ENCODE data around the gene NUDT8.
"Not testable (repeated sequence)": the region's sequence is repeated elsewhere in the genome, so short reads cannot be mapped to it uniquely, and the experiment has no call there.

The NUDT8 gene

DNA sequence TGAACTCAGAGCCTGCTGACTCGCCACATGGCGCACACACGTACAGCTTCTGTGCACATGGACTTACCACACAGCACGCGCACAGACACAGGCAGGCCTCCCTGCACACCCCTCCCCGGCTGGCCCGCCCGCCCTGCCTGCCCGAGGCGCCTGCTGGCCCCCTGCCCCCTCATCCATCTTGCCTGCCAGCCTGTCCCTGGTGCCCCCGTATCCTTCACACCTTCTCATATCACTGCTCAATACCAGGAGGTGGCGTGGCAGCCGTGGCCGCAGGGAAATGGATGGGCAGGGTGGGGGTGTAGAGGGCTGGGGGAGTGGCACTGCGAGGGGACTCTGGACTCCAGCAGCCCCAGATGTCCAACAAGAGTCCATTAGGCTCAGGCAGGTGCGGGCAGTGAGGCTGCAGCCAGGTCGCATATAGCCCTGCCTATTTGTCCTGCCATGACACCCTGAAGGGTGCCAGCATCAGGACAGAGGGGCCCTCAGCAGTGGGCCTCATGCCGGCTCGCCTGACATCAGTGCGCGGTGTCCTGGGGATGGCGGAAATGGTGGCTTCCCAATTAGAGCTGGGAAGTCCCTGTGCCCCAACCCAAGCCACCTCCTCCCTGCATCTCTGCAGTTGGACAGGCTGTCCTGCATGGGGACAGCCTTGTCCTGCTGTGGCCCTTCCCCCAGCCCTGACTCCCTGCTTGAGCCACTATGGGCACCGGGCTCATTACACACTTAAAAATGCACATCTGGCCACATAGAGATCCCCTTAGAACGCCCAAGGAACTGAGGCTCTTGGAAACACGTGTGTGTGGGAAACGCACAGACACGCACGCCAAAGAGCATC, 11.8 kb upstream of the NUDT8 start:
- DNase-seq (ENCODE audit: low spot score): no peak

DNA sequence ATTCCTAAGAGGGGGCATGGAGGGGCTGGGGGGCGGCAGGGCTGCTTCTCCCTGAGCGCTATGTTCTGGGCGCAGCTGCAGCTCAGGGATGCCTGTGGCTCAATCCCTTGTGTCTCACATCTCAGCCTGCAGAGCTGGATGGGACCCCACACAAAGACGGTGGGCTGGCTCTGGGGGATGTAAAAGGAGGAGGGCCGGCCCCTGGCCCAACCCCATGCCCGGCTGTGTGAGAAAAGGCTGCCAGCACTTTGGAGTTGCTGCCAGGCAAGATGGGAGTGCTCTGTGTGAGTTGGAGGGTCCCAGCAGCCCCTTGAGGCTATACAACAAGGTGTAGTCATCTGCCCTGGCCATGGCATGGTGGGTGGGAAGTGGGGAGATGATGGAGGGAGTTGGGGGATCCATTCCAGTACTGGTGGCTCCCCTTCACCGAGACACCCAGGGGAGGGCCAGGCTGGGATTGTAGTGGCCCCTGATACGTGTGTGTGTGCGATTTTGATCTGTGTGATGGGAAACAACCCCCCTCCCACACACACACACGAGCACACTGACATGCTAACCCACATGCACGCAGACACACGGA, 11.1 kb upstream of the NUDT8 start:
- DNase-seq (ENCODE audit: low spot score): no peak

DNA sequence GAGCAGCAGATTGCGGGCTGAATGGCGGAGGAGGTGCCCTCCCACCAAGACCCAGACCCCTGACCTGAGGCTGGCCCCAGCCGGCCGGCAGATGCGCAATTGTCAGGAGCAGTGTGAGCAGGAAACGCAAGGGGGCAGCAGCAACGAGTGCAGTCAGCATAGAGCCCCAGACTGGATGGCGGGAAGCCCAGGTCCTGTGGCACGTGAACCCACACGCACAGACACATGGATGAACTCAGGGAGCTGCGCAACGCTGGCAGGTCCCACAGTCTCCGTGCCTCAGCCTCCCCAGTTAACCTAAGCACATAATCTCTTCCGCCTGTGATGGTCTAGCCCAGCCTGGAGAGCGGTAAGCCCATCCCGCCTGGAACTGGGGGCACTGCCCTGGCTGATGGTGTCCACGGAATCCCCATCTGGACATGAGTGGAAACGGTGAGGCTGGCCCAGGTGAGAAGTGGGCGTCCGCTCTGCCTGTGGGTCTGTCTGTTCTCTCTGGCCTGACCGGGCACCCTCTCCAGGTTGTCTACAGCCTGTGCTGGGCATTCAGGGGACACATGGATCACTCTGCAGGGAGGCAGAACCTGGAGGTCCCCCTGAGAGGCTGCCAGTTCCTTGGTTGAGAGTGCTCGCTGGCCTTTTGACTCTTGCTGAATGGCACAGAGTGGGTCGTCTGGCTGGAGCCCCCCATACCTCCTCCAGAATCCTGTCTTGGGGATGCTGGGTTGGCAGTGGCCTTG, 10.5 kb upstream of the NUDT8 start:
- DNase-seq (ENCODE audit: low spot score): peak; percentile 61

DNA sequence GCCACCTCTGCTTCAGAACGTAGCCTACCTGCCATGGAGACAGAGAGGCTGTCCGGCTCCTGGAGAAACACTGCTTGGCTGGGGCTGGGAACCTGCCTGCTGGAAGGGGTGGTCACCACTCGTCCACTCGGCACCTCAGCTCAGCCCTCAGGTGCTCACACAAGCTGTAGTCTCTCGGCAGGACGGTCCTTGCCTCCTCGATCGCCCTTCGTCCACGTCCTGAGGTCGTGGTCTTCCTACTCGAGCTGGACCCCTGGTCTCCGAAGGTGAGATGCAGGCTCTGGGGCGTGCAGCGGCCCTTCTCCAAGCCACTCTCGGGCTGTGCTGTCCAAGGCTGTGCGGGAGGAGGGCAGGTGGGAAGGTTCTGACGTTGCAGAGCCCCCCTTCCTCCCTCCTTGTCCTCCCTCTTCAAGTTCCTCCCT, 9.7 kb upstream of the NUDT8 start, which contains the start of gene TBX10:
TSS of gene TBX10 (minus strand) at position 326 of the 422 bp plus-strand sequence. CDS start at position 35, 291 bp downstream.
- DNase-seq (ENCODE audit: low spot score): no peak

DNA sequence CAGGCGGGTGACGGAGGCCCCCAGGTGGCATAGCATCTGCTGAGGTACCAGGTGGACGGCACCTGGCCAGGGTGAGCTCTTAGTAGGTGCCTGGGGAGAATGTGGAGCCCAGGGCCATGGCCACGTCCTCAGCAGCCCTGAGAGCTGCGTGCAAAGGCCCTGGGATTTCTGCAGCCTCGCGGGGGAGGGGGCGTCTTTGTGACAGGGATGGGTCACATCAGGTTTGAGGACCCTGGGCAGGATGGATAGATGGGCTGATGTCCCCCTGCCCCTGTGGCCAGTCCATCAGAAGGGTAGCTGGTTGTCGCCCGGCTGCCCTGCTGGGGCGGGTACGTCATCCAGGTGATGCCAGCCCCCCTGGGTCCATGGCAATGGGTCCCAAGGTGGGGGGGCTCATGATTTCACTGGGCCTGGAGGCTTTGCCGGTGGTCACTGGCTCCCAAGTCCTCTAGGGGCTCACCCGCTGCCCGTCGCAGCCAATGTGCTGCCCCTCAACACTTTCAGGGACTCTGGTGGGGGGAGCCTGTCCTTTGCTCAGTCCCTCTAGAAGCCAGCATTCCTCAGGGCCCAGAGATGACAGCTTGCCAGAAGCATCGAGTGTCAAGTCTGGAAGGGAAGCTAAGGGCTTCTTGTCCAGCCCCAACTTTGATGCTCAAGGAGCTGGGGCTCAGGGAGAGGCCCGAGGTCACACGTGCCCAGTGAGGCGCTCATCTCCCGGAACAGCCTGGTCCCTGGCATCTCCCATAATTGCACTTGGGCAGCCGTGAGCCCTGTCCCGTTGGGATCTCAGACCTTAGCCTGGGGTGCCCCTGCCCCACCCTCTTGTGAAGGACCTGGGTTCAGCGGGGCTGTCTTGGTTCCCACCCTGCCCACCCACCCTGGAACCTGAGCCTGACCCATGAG, 9.0 kb upstream of the NUDT8 start:
- no peak for DNase-seq (ENCODE audit: low spot score)

DNA sequence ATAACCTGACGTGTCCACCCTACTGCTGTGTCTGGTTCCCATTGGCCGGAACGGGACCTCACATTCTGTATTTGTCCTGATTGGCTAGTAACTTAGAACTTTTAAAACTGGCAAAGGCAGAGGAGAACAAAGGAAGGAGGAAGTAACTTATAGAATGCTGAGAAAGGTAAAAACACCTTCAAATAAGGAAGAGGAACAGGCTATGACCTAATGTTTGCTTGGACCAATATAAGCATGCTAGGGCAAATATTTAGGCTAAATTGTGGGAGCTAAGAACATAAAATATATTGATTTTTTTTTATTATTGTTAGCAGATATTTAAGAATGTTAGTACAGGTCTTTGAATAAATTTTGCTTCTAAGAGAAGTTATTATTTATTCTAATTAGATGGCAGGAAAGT, 7.7 kb upstream of the NUDT8 start:
- not testable (repeated sequence) for DNase-seq (ENCODE audit: low spot score)

DNA sequence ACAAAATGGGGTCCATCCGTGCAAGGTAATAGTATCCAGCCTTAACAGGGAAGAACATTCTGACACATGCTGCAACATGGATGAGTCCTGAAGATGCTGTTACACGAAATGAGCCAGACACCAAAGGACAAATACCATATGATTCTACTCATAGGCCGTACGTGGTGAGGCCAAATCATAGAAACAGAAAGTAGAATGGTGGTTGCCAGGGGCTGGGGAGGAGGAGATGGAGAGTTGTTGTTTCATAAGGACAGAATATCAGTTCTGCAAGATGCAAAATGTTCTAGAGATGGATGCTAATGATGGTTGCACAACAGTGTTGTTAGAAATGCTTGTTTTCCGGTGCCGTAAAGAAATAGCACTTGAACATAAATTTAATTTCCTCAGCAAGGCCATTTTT, 7.2 kb upstream of the NUDT8 start:
- DNase-seq (ENCODE audit: low spot score): no peak

DNA sequence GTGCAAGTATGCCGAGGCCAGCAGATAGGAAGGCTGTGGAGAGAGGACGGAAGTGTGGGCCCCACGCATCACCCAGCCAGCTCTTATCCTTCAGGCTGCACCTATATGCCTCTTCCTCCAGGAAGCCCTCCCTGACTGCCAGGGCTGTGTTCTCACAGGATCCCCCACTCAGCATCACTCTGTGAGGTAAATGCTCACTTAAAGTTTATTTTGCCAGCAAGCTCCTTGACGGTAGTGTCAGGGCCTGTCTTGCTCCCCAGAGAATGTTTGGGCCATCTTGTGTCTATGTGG, 5.4 kb upstream of the NUDT8 start:
- DNase-seq (ENCODE audit: low spot score): no peak

DNA sequence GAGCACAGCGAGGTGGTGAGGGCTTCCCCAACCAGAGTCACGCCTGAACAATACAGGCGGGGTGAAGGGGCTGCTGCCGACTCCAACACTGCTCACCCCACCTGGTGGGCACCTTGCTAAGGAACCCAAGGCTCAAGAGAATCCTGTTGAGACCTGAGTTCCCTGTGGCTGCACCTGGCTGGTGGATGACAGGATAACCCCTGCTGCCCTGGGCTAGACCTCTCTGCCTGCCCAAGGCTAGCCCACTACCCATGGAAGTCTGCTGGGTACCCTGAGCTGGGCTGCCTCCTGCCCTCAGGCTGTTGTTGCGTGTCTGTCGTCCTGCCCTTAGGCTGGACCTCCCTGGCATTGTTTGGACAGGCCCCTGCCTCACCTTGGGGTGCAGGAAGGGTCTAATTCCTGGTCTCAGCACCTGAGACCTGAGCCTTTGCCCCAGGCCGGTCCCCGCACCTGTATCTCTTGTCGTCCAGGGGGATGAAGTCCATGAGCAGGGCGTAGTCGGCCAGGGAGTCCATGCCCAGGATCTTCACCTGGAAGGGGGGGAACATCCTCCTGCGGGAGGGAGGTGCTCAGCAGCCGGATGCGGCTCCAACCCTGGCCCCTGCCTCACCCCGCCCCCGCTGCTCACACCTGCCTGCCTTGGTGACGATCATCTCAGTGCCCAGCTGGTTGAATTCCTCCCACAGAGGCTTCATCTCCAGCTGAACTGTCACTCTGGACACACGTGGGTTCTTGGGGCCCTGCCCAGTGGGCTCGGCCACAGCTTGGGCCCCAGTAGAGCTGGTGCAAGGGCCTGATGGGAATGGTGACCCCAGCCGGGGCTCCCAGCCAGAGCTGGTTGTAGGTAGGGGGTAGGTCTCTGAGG, 4.9 kb upstream of the NUDT8 start:
- no peak for DNase-seq (ENCODE audit: low spot score)

DNA sequence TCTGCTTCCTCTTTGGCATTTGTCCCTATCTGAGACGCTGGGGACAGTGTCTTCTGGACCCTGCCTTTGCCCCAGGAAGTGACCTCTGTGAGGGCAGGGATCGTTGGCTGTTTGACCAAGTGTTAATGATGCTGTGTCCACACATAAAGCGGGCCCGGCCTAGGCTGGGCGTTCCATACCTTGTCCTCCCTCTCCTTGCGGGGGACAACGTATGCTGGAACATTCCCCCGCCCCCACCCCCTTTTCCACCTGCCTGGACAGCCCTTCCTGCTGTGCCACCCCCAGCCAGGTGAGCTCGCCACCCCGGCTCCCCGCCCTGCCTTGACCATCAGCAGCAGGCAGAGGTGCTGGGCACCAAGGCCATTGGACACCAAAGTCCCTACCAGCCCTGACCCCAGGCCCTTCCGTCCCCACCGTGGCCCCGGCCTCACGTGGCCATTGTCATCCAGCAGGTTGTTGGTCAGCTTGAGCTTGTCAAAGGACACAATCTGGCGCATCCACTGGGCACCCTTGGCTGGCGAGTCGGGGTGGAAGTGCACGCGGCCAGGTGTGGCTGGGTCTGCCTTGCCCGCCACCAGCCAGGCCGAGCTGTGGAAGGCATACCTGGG, 4.1 kb upstream of the NUDT8 start:
- no peak for DNase-seq (ENCODE audit: low spot score)

DNA sequence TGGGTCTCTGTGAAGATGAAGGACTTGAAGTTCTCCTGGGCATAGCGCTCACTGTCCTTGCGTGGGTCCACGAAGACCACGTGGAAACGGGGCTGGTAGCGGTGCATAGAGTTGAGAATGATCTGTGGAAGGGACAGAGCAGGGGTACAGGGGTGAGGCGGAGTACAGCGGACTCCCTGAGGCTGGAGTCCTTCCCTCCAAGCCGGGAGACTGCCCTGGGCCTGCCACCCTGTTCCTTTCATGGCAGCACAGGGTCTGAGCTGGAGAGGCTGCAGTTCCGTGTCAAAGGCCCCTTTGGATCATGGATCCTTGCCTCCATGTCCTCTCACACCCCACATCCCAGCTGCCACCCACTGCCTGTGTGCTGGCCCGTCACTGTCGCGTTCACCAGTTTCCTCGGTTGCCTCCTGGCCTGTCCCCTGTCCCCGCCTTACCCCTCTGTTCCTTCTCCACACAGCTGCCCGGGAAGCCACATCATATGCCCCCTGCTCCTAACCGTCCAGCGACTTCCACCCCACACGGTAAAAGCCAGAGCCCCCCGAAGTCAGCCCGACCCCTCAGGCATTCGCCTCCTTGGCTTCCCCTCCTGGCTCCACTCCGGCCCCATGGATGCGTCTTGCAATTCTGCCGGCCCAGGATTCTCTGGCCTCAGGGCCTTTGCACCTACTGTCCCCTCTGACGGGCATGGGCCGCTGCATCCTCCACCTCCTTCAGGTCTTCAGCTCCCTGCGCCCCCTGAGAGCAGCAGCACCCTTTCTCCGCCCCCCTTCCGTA, 3.4 kb upstream of the NUDT8 start:
- DNase-seq (ENCODE audit: low spot score): no peak

DNA sequence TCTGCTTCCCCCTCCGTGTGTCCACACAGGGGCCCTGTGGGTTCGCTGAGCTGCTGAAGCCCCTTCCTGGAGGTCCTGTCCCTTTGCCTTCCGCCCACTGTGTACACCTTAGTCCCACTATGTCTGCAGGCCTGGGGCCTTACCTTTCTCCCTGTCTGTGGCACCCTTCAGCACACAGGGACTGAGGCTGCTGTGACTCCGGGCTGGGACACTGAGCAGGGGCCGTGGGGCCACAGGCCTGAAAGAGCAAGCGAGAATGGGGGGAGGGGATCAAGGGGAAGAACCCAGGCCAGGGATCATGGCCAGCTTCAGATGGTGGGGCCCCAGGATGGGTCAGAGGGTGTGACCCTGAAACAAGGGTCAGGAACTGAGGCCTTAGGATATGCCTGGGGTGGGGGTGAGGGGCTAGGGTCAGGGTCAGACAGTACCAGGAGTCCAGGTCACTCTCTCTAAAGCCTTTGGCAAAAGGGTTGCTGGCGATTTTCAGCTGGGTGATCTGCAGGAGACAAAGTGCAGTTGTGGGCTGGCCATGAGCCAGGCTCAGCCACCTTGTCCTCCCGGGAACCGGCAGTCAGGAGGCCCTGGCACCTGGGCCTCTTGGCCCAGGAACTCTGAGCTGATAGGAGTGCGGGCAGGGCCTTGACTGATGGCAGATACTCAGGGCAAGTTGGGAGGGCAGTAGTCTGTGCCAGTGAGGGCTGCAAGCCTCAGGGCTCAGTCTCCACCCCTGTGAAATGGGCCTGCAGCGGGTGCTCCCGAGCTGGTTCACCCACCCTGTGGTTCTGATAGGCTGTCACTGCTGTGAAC, 2.6 kb upstream of the NUDT8 start:
- DNase-seq (ENCODE audit: low spot score): no peak

DNA sequence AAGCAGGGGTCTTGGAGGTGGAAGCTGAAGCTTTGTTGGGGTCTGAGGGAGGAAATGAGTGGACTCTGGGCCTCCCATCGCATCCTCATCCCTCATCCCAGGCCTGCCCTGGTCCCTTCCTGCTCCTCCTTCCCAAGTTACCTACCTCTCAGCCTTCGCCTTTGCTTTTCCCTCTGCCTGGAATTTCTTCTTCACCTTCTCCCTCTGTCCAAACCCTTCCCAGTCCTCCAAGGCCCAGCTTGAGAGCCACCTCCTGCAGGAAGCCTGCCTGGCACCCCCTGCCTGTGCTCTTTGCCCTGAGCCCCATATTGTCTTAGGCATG, 2.1 kb upstream of the NUDT8 start:
- DNase-seq (ENCODE audit: low spot score): no peak

DNA sequence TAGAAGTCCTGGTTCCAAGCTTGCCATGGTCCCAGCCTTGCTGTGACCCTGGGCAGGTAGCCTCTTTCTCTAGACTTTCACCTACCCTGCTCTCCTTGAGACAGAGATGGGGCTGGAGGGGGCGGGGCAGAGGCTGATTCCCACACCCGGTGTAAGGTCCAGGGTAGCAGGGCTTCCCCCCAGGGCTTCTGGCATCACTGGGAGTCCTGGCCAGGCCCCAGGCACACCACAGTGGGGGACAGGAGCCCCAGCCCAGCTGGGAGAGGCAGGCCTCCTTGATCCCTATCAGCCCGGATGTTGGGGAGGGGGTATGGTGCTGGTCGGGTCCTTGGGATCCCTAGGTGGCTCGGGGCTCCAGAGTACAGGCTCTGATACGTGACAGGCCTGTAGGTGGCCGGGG, 1.7 kb upstream of the NUDT8 start:
- no peak for DNase-seq (ENCODE audit: low spot score)

DNA sequence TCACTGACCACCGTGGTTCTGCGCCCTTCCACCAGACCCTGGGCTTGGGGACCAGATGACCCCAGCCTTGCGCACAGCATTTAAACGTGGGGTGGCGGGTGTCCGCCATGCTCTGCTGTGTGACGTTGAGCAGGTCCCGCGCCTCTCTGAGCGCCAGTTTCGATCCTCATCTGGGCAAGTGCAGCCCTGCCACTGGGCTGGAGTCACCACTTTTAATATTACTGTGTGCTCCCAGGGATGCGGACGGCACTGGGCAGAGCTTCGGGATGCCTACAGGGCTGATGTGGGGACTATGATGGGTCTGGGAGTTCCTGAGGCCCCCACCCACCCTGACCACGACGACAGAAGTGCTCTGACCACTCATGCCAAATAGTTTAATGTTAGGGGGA, 1.2 kb upstream of the NUDT8 start:
- no peak for DNase-seq (ENCODE audit: low spot score)

DNA sequence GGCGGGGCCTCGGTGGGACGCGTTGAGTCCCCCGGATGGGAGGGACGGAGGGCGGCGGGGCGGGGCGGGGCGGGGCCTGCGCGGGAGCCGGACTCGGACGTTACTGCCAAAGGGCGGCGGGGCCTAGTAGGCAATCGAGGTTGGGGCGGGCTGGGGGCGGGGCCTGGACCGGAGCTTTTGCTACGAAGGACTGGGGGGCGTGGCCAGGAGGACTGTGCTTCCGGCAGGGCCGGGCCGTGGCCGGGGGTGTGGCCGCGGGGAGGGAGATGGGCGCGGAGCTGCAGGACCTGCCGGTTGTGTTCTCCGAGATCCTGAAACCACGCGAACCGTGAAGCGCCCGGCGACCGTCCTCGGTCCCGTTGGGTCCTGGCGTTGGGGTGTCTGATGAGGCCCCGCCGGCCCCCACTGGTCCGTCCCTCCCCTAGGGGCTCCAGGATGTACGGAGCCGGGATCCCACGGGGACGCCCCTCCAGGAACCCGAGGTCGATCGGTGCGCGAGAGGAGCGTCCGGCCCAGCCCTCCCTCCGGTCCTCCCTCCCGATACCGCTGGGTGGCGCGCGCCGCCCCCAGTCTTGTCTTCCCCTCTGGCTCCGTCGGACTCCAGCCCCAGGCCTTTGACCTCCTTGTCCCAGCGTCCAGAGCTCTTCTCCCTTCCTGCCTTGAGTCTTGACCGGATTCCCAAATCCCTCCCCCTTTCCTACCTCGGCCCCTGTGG, 648 bp upstream of the NUDT8 start:
- DNase-seq (ENCODE audit: low spot score): peak; percentile 95

DNA sequence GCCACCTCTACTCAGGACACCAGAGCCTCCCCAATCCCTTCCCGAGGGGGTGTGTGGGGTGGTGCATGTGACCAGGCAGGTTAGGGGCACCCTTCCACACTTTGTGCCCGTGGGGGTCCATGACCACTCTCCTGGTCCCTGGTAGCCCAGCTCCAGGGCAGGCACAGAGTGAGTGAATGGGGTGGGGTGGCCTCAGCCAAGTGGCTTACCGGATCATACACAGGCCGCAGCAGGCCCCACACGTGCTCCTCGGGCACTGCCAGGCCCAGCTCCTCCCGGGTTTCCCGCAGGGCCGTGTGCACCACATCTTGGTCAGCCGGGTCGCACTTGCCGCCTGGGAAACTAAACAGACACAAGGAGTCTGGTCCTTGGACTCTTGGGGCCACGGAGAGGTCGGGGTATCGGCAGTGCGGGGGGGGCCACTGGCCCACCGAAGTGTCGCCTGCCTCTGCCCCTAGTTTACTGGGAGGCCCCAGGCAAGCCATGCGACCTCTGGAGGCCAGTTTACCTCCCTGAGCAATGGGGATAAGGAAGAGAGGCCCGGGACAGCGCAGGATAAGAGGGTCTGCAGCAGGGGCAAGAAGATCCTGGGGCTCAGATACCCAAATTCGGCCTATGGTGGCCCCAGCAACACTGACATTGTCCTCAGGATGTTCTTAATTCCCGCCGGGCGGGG, 889 bp downstream of the NUDT8 start:
- no peak for DNase-seq (ENCODE audit: low spot score)
